HEK293 (cell line): ENCODE measurements around the gene SAMD13.

ENCODE experiments used
- CTCF ChIA-PET: fragments of 350-600 bp; formaldehyde crosslinking; extraction: SDS; loops from one replicate; lab custom pipeline; 2021; ENCODE audit warnings: antibody characterized with exemption; lab: Yijun Ruan, JAX
- POLR2A ChIA-PET: fragments of 300-600 bp; formaldehyde crosslinking; extraction: SDS; loops from one replicate; lab custom pipeline; 2020; ENCODE audit warnings: antibody characterized with exemption, inconsistent platforms; lab: Yijun Ruan, JAX
- H3K27ac ChIP-seq: fragments of 200-500 bp; sonication (Bioruptor generic); 2 replicates; pipeline ENCODE4 v1.5.1; 2014; ENCODE audit warnings: low read depth, low read length, control low read depth, inconsistent platforms; ENCODE audit errors: extremely low read depth
- H3K36me3 ChIP-seq, 2 experiments: fragments of 200-500 bp in 1 of 2; sonication (Bioruptor generic) in 1 of 2; 1 replicate in 1 of 2; 2 replicates in 1 of 2; pipeline ENCODE4 v1.5.1; 2014 to 2017; ENCODE audit warnings: inconsistent platforms in 2 of 2, low read length in 2 of 2; ENCODE audit not compliant: control insufficient read depth in 2 of 2, insufficient read depth in 1 of 2
- H3K4me1 ChIP-seq: fragments of 200-500 bp; sonication (Bioruptor generic); 2 replicates; pipeline ENCODE4 v1.5.1; 2014; ENCODE audit warnings: mild to moderate bottlenecking, low read length, inconsistent platforms; ENCODE audit not compliant: control insufficient read depth, insufficient read depth
- H3K4me3 ChIP-seq: 2 replicates; pipeline ENCODE4 v1.5.1; 2011; ENCODE audit warnings: low read depth, mild to moderate bottlenecking, control low read depth, low read length, moderate library complexity
- H3K9me3 ChIP-seq: fragments of 200-500 bp; sonication (Bioruptor generic); 2 replicates; pipeline ENCODE4 v1.5.1; 2014; ENCODE audit warnings: low read depth, low read length, inconsistent platforms; ENCODE audit not compliant: control insufficient read depth, insufficient read depth
- OVOL3 ChIP-seq: fragments of 450-650 bp; formaldehyde crosslinking; IDR thresholded peaks from 2 replicates; pipeline ENCODE4 v1.5.1; 2016; ENCODE audit warnings: missing biosample characterization, missing genetic modification characterization
- REPIN1 ChIP-seq: fragments of 450-650 bp; formaldehyde crosslinking; IDR thresholded peaks from 2 replicates; pipeline ENCODE4 v1.5.1; 2017; ENCODE audit warnings: missing biosample characterization, missing genetic modification characterization, low read depth
- SCRT1 ChIP-seq: fragments of 450-650 bp; formaldehyde crosslinking; IDR thresholded peaks from 2 replicates; pipeline ENCODE4 v1.5.1; 2016; ENCODE audit warnings: missing biosample characterization, missing genetic modification characterization, borderline replicate concordance
- TCF7L2 ChIP-seq: IDR thresholded peaks from 2 replicates; pipeline ENCODE4 v1.6.1; 2011; ENCODE audit warnings: low read depth, mild to moderate bottlenecking, inconsistent platforms, low read length, moderate library complexity, borderline replicate concordance
- YY2 ChIP-seq: fragments of 450-650 bp; formaldehyde crosslinking; IDR thresholded peaks from 2 replicates; pipeline ENCODE4 v1.5.1; 2016; ENCODE audit warnings: missing biosample characterization, missing genetic modification characterization
- ZBTB21 ChIP-seq: fragments of 450-650 bp; formaldehyde crosslinking; IDR thresholded peaks from 2 replicates; pipeline ENCODE4 v1.5.1; 2017; ENCODE audit warnings: missing biosample characterization, missing genetic modification characterization
- ZBTB48 ChIP-seq: fragments of 450-650 bp; formaldehyde crosslinking; IDR thresholded peaks from 2 replicates; pipeline ENCODE4 v1.5.1; 2016; ENCODE audit warnings: missing biosample characterization, missing genetic modification characterization
- ZNF169 ChIP-seq: fragments of 450-650 bp; formaldehyde crosslinking; IDR thresholded peaks from 2 replicates; pipeline ENCODE4 v1.5.1; 2016; ENCODE audit warnings: missing biosample characterization, missing genetic modification characterization
- ZNF248 ChIP-seq: fragments of 450-650 bp; formaldehyde crosslinking; IDR thresholded peaks from 2 replicates; pipeline ENCODE4 v1.5.1; 2017; ENCODE audit warnings: missing biosample characterization, missing genetic modification characterization
- ZNF366 ChIP-seq: fragments of 450-650 bp; formaldehyde crosslinking; conservative IDR thresholded peaks from 2 replicates; pipeline ENCODE4 v1.5.1; 2016; ENCODE audit warnings: missing biosample characterization, missing genetic modification characterization
- ZNF391 ChIP-seq: fragments of 450-650 bp; formaldehyde crosslinking; IDR thresholded peaks from 2 replicates; pipeline ENCODE4 v1.5.1; 2016; ENCODE audit warnings: low read depth, missing biosample characterization, missing genetic modification characterization, borderline replicate concordance
- ZNF394 ChIP-seq: fragments of 450-650 bp; formaldehyde crosslinking; IDR thresholded peaks from 2 replicates; pipeline ENCODE4 v1.5.1; 2016; ENCODE audit warnings: missing biosample characterization, missing genetic modification characterization, mild to moderate bottlenecking, moderate library complexity, borderline replicate concordance
- ZNF426 ChIP-seq: fragments of 450-650 bp; formaldehyde crosslinking; IDR thresholded peaks from 2 replicates; pipeline ENCODE4 v1.5.1; 2017; ENCODE audit warnings: missing biosample characterization, missing genetic modification characterization, mild to moderate bottlenecking, inconsistent platforms, moderate library complexity
- ZNF530 ChIP-seq: fragments of 450-650 bp; formaldehyde crosslinking; IDR thresholded peaks from 2 replicates; pipeline ENCODE4 v1.5.1; 2016; ENCODE audit warnings: low read depth, missing biosample characterization, missing genetic modification characterization
- ZNF555 ChIP-seq: fragments of 450-650 bp; formaldehyde crosslinking; conservative IDR thresholded peaks from 2 replicates; pipeline ENCODE4 v1.5.1; 2017; ENCODE audit warnings: missing biosample characterization, mild to moderate bottlenecking, missing genetic modification characterization, inconsistent platforms
- ZNF624 ChIP-seq: fragments of 450-650 bp; formaldehyde crosslinking; IDR thresholded peaks from 2 replicates; pipeline ENCODE4 v1.5.1; 2017; ENCODE audit warnings: missing biosample characterization, missing genetic modification characterization
- ZNF645 ChIP-seq: fragments of 450-650 bp; formaldehyde crosslinking; IDR thresholded peaks from 2 replicates; pipeline ENCODE4; 2016; ENCODE audit warnings: missing biosample characterization, missing genetic modification characterization
- ZNF664 ChIP-seq: fragments of 450-650 bp; formaldehyde crosslinking; IDR thresholded peaks from 2 replicates; pipeline ENCODE4 v1.5.1; 2016; ENCODE audit warnings: missing biosample characterization, missing genetic modification characterization
- ZNF785 ChIP-seq: fragments of 450-650 bp; formaldehyde crosslinking; IDR thresholded peaks from 2 replicates; pipeline ENCODE4 v1.5.1; 2016; ENCODE audit warnings: missing biosample characterization, missing genetic modification characterization
- ZSCAN18 ChIP-seq: fragments of 450-650 bp; formaldehyde crosslinking; IDR thresholded peaks from 2 replicates; pipeline ENCODE4 v1.5.1; 2016; ENCODE audit warnings: missing biosample characterization, missing genetic modification characterization
- TF ChIP-seq, protein P1 (sequence below): fragments of 450-650 bp; formaldehyde crosslinking; IDR thresholded peaks from 2 replicates; pipeline ENCODE4 v1.5.1; 2016; ENCODE audit warnings: missing biosample characterization, missing genetic modification characterization, borderline replicate concordance

SAMD13 gene

GRCh38 chr1:84327830-84328229 is 26.3 kb downstream of the SAMD13 start:
- no peaks in the 10 kb centered on the region for H3K36me3 ChIP-seq
- no peak overlapping the region for H3K4me3 ChIP-seq
- CTCF ChIA-PET: no interaction called here
- POLR2A ChIA-PET: no interaction called here
- no peaks in the 10 kb centered on the region; the same call in 1 of the 2 replicates for H3K4me1 ChIP-seq
- H3K9me3 ChIP-seq: no peaks in the 10 kb centered on the region
- TF ChIP-seq ZNF785 (no peak), ZNF366 (tag by site-specific recombination) (no peak), ZNF426 (tag by site-specific recombination) (no peak), SCRT1 (tag by site-specific recombination) (no peak), ZNF248 (tag by site-specific recombination) (no peak), REPIN1 (no peak), ZNF624 (tag by site-specific recombination) (no peak), TCF7L2 (no peak), ZNF391 (tag by site-specific recombination) (no peak), ZSCAN18 (tag by site-specific recombination) (no peak), ZNF555 (tag by site-specific recombination) (no peak), ZNF530 (no peak)
- H3K27ac ChIP-seq: no peak overlapping the region

- no peaks in the 10 kb centered on the region; the same call in 1 of the 2 replicates for H3K4me1 ChIP-seq
- no peak overlapping the region for H3K4me3 ChIP-seq
- ChIA-PET POLR2A (no interaction called here), CTCF (no interaction called here)
- no peak for TF ChIP-seq ZBTB21 (tag by site-specific recombination)
- TF ChIP-seq REPIN1: no peak
- no peak for TF ChIP-seq ZNF645 (tag by site-specific recombination)
- no peak for TF ChIP-seq YY2 (tag by site-specific recombination)
- no peaks in the 10 kb centered on the region for H3K9me3 ChIP-seq
- H3K36me3 ChIP-seq: no peaks in the 10 kb centered on the region
- no peak overlapping the region for H3K27ac ChIP-seq
Measured at GRCh38 chr1:84330125-84330984, 28.8 kb downstream of the SAMD13 start.

- ChIA-PET POLR2A (no interaction called here), CTCF (no interaction called here)
- no peaks in the 10 kb centered on the region; the same call in 1 of the 2 replicates for H3K9me3 ChIP-seq
- no peaks in the 10 kb centered on the region for H3K4me1 ChIP-seq
- H3K4me3 ChIP-seq: no peak overlapping the region
- no peak for TF ChIP-seq ZBTB48 (tag by site-specific recombination)
- TF ChIP-seq ZNF664 (tag by site-specific recombination): no peak
- TF ChIP-seq ZNF248 (tag by site-specific recombination): no peak
- TF ChIP-seq YY2 (tag by site-specific recombination): no peak
- TF ChIP-seq OVOL3: no peak
- no peak for TF ChIP-seq ZNF169 (tag by site-specific recombination)
- no peak for TF ChIP-seq ZNF391 (tag by site-specific recombination)
- TF ChIP-seq ZNF394 (tag by site-specific recombination): no peak
- TF ChIP-seq, protein P1, sequence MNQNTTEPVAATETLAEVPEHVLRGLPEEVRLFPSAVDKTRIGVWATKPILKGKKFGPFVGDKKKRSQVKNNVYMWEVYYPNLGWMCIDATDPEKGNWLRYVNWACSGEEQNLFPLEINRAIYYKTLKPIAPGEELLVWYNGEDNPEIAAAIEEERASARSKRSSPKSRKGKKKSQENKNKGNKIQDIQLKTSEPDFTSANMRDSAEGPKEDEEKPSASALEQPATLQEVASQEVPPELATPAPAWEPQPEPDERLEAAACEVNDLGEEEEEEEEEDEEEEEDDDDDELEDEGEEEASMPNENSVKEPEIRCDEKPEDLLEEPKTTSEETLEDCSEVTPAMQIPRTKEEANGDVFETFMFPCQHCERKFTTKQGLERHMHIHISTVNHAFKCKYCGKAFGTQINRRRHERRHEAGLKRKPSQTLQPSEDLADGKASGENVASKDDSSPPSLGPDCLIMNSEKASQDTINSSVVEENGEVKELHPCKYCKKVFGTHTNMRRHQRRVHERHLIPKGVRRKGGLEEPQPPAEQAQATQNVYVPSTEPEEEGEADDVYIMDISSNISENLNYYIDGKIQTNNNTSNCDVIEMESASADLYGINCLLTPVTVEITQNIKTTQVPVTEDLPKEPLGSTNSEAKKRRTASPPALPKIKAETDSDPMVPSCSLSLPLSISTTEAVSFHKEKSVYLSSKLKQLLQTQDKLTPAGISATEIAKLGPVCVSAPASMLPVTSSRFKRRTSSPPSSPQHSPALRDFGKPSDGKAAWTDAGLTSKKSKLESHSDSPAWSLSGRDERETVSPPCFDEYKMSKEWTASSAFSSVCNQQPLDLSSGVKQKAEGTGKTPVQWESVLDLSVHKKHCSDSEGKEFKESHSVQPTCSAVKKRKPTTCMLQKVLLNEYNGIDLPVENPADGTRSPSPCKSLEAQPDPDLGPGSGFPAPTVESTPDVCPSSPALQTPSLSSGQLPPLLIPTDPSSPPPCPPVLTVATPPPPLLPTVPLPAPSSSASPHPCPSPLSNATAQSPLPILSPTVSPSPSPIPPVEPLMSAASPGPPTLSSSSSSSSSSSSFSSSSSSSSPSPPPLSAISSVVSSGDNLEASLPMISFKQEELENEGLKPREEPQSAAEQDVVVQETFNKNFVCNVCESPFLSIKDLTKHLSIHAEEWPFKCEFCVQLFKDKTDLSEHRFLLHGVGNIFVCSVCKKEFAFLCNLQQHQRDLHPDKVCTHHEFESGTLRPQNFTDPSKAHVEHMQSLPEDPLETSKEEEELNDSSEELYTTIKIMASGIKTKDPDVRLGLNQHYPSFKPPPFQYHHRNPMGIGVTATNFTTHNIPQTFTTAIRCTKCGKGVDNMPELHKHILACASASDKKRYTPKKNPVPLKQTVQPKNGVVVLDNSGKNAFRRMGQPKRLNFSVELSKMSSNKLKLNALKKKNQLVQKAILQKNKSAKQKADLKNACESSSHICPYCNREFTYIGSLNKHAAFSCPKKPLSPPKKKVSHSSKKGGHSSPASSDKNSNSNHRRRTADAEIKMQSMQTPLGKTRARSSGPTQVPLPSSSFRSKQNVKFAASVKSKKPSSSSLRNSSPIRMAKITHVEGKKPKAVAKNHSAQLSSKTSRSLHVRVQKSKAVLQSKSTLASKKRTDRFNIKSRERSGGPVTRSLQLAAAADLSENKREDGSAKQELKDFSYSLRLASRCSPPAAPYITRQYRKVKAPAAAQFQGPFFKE (tag by site-specific recombination): no peak
- H3K27ac ChIP-seq: no peak overlapping the region
- no peaks in the 10 kb centered on the region for H3K36me3 ChIP-seq
Measured at GRCh38 chr1:84339503-84339902, 38.0 kb downstream of the SAMD13 start.
